ENCODE results near the gene TMEM190. TPM values are rescaled to one million over a fixed set of nuclear protein-coding genes. Genes with fewer than 3 reads are reported as not detected.
A peak's percentile ranks its signal among the peaks of the same experiment; 100 is the strongest.

TMEM190 gene
- total and polyA plus RNA-seq, 10 of the 15 experiments (the other 5 are each of a cell fraction or from before 2014, with no cell fraction given): not detected

DNA sequence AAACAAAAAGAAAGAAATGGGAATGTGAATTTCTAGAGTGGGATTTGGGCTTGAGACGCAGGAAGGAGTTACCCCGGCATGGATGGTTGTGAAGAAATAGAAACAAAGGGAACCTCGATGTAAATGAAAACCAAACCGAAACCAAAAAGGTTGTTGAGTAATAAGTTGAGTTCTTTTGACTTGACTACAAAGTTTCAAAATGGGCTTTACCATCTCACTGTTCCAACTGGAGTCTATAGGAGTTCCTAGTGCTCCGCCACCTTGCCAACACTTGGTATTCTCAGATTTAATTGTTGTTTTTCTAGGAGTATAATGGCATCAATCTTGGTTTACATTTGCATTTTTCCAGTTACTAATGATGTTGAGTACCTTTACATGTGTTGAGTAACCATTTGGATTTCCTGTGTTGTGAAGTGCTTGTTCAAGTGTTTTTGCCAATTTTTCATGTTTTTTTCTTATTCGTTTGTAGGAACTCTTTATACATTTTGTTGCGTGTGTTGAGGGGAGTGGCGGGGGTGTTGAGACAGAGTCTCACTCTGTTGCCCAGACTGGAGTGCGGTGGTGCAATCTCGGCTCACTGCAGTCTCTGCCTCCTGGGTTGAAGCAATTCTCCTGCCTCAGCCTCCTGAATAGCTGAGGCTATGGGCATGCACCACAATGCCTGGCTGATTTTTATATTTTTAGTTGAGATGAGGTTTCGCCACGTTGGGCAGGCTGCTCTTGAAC lies 21.7 kb downstream of the TMEM190 start (continued):
- TF ChIP-seq, protein P1, sequence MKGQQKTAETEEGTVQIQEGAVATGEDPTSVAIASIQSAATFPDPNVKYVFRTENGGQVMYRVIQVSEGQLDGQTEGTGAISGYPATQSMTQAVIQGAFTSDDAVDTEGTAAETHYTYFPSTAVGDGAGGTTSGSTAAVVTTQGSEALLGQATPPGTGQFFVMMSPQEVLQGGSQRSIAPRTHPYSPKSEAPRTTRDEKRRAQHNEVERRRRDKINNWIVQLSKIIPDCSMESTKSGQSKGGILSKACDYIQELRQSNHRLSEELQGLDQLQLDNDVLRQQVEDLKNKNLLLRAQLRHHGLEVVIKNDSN (IDR thresholded peaks at IDR 0.05; ENCODE audit: borderline replicate concordance, extremely low read length, insufficient read depth, low read depth, low read length): no peak
- TF ChIP-seq FOXM1 (IDR thresholded peaks at IDR 0.05; ENCODE audit: low read depth, low read length): no peak
- no peak for TF ChIP-seq PAX5 (IDR thresholded peaks at IDR 0.05; ENCODE audit: borderline replicate concordance, low read depth, low read length)
- TF ChIP-seq HDGF (IDR thresholded peaks at IDR 0.05): no peak
- TF ChIP-seq YY1 (IDR thresholded peaks at IDR 0.05; ENCODE audit: low read depth, low read length): no peak
- TF ChIP-seq NR2C2 (IDR thresholded peaks at IDR 0.05; ENCODE audit: borderline replicate concordance, control insufficient read depth, insufficient read length, low read depth): no peak
- peak; percentile 53; the same call in 1 of the 2 replicates for TF ChIP-seq JUNB (IDR thresholded peaks at IDR 0.05)
- 0 out of 2 replicates have a peak, but pooled peaks have one; percentile 23 for TF ChIP-seq ATF7 (IDR thresholded peaks at IDR 0.05; ENCODE audit: low read depth)
- TF ChIP-seq NR2F1 (conservative IDR thresholded peaks at IDR 0.05): no peak
- TF ChIP-seq, protein P2, sequence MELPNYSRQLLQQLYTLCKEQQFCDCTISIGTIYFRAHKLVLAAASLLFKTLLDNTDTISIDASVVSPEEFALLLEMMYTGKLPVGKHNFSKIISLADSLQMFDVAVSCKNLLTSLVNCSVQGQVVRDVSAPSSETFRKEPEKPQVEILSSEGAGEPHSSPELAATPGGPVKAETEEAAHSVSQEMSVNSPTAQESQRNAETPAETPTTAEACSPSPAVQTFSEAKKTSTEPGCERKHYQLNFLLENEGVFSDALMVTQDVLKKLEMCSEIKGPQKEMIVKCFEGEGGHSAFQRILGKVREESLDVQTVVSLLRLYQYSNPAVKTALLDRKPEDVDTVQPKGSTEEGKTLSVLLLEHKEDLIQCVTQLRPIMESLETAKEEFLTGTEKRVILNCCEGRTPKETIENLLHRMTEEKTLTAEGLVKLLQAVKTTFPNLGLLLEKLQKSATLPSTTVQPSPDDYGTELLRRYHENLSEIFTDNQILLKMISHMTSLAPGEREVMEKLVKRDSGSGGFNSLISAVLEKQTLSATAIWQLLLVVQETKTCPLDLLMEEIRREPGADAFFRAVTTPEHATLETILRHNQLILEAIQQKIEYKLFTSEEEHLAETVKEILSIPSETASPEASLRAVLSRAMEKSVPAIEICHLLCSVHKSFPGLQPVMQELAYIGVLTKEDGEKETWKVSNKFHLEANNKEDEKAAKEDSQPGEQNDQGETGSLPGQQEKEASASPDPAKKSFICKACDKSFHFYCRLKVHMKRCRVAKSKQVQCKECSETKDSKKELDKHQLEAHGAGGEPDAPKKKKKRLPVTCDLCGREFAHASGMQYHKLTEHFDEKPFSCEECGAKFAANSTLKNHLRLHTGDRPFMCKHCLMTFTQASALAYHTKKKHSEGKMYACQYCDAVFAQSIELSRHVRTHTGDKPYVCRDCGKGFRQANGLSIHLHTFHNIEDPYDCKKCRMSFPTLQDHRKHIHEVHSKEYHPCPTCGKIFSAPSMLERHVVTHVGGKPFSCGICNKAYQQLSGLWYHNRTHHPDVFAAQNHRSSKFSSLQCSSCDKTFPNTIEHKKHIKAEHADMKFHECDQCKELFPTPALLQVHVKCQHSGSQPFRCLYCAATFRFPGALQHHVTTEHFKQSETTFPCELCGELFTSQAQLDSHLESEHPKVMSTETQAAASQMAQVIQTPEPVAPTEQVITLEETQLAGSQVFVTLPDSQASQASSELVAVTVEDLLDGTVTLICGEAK (IDR thresholded peaks at IDR 0.05; ENCODE audit: borderline replicate concordance): no peak
- TF ChIP-seq RFX5 (IDR thresholded peaks at IDR 0.05; ENCODE audit: low read depth, low read length): no peak
- no peak for TF ChIP-seq MXI1 (IDR thresholded peaks at IDR 0.05; ENCODE audit: low read depth, low read length)
- TF ChIP-seq IRF4 (IDR thresholded peaks at IDR 0.05; ENCODE audit: low read depth, low read length): peak; percentile 60; the same call in 1 of the 2 replicates

All from GM12878 (cell line).